Measurements from ENCODE around the gene MKLN1. TPM values are rescaled to one million over a fixed set of nuclear protein-coding genes. Genes with fewer than 3 reads are reported as not detected.
"Not testable (repeated sequence)": the region's sequence is repeated elsewhere in the genome, so short reads cannot be mapped to it uniquely, and the experiment has no call there.

The MKLN1 gene
- 10.9 and 20.4 TPM in 2 replicates for total RNA-seq

DNA sequence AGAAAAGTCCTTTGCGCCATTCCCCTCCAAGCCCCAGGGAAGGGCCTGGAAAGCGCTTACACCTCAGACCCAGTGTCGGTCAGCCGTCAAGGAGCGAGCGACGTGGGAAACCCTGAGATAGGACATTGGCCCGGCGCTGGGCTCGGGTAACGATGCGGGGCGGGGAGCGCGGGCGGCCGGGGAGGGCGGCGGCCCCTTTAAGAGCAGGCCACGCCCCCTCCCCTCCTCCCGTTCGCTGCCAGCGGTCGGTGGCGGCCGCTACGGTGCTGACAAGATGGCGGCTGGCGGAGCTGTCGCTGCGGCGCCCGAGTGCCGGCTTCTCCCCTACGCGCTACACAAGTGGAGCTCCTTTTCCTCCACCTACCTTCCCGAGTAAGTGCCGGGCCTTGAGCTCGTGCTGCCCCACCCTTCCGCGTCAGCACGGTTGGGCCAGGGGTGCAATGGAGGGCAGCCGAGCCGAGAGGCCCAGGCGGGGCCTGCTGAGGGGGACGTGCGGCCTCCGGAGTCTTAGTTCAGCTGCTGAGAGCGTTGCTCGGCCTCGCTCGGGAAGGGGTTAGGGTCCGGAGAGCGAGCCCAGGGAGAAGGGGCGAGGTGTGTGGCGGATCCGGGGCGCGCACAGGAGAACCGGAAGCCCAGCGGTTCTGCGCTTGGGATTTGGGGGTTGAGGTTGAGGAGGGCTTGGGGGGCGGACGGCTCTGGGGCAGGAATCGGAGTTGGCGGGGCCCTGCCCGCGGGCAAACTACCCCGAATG, at the start of gene MKLN1:
Gene MKLN1 (plus strand): TSS at position 251 of the 751 bp plus-strand sequence. CDS start 24 bp downstream, at position 275.
- DNase-seq (ENCODE audit: low read depth in 2 of 2): peak; percentile 91 to 94

- no peak for DNase-seq (ENCODE audit: low read depth in 2 of 2)
These were observed 48.6 kb upstream of the MKLN1 start for GRCh38 chr7:131279044-131279443.

- no peak for DNase-seq (ENCODE audit: low read depth in 2 of 2)
These were observed 46.2 kb upstream of the MKLN1 start for GRCh38 chr7:131281266-131282048.

DNA sequence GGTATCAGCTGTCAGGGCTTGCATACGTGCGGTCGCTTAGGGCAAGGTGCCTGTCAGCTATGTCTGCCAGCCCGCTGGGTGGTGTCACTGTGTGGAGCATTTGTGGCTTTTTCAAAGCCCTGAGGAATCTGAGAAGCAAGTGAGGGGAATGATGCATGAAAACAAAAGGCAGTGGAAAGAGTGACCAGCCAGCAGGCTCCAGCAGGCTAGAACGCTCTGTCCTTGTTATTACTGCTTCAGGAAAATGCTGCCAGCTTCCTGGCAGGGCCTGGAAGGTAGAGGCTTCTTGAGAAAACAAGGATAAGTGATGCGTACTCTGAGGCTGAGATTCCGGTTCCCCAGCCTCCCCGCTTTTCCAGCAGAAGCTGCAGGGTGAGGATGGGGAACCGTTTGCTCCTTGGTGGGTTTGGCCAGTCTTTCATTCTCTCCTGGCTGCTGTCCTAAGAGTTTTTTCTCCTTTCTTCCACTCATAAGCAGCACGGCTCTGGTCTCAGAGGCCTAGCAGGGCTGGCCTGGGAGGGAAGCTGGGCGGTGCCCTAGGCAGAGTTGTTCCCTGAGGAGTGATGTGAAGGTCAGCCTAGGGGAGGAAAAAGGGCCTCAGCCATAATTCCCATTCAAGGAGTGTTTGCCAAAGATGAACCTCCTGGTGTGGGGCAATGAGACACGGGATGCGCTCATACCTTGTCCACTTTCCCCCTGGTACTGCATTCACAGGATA, 42.8 kb upstream of the MKLN1 start:
- no peak for DNase-seq (ENCODE audit: low read depth in 2 of 2)

- no peak for DNase-seq (ENCODE audit: low read depth in 2 of 2)
These were observed 42.1 kb upstream of the MKLN1 start for GRCh38 chr7:131285556-131285955.

DNA sequence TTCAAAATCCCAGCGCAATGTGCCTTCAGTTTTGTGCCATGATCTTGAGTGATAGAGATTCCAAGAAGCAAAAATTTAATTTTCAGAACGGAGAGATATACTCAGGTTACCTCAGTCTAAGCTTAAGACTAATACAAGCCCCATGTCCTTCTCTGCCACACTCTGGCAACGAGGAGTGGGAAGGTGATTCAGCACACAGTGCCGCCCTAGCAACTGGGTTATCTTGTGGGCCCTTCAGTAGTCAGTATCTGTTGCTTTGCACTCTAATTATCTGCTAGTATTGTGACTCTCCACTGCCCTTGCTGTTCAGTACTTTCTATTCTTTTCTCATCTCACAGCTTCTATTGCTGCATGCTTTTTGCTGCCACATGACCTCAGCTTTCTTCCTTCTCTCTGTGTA, 39.2 kb upstream of the MKLN1 start:
- no peak for DNase-seq (ENCODE audit: low read depth in 2 of 2)

GRCh38 chr7:131289051-131289450, 38.6 kb upstream of the MKLN1 start:
- no peak for DNase-seq (ENCODE audit: low read depth in 2 of 2)

GRCh38 chr7:131292141-131292905, 35.4 kb upstream of the MKLN1 start:
- no peak for DNase-seq (ENCODE audit: low read depth in 2 of 2)

GRCh38 chr7:131293018-131293417, 34.7 kb upstream of the MKLN1 start:
- peak in 1 of 2 donors; percentile 20 for DNase-seq (ENCODE audit: low read depth in 2 of 2)

DNA sequence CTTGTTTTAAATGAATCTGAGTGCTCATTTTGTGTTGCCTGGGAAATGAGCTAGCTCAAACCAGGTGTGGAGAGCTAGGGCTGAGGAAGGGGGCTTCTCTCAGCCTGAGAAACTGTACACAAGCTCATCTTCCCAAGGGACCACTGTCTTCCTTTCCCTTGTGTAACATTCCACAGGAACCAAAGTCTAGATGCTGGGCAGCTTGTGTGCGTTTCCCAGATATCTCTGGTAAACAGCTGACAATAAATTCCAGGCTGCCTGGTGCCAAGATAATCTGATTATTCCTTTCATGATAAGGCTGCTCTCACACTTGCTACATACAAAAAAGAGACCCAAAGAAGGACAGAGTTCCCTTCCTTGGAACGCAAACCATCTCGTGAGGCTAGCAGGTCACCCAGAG, 33.1 kb upstream of the MKLN1 start:
- DNase-seq (ENCODE audit: low read depth in 2 of 2): no peak

DNA sequence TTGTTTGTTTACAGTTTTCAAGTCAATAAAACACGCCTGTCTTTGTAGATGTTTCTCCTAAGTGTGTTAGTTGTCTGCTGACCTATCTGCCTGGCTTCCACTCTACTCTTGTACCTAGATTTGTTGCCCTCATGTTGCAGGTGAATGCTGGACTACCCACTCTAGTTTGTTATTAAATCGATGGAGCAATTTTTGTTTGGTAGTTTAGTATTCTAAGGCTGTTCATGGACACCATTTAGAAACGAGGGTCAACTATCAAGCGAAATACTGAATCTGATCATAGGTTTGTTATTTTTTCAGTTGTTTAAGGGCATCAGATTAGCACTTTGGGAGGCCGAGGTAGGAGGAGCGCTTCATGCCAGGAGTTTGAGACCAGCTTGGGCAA, 29.1 kb upstream of the MKLN1 start:
- DNase-seq (ENCODE audit: low read depth in 2 of 2): no peak

GRCh38 chr7:131299074-131299473, 28.6 kb upstream of the MKLN1 start:
- DNase-seq (ENCODE audit: low read depth in 2 of 2): no peak

DNA sequence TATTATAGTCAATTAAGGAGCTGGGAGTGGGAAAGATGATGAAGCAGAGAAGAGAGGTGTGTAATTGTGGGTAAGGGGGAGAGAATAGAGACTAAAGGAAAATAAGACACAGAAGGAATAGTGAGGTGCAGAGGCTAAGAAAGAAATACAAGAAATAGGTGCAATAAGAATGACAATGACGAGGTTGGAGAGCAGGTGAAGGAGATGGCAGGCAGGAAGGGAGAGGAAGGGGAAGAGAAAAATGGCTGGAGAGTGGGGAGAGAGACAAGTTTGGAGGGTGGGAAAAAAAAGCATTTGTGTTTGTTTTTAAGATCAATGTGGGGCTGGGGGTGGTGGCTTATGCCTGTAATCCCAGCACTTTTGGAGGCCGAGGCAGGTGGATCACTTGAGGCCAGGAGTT, 27.6 kb upstream of the MKLN1 start:
- DNase-seq (ENCODE audit: low read depth in 2 of 2): no peak

DNA sequence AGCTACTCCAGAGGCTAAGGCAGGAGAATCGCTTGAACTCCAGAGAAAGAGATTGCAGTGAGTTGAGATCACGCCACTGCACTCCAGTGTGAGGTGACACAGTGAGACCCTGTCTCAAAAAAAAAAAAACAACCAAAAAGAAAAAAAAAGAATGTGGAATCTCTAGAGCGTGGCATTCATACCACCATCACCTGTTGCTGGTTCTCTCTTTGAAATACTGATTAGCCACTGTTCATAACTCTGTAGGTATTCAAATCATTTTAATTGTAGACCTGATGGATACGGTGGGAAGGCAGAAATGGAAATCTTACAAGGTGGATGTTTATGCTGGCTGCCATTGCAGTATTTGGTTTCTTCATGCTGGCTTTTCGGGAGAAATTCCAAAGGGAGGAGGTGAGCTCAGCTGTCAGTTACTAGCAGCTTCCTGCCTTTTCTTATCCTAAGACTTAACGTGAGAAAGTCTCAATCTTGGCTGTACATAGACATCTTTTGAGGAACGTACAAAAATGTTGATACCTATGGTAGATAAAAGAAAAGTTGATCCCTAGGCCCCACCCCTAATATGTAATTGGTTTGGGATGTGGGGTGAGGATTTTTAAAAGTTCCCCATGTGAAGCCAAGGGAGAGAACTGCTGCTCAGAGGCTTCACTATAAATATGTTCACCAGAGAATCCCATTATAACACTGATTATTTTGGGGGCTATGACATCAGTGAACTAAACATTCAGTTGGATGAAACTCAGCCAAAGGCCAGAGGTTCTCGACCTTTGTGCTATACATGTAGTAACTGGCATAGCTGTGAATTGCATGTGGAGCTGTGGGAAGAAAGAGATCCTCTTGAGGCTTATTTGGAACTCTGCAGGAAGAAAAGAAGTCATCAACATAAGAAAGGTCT, 26.9 kb upstream of the MKLN1 start:
- peak in 1 of 2 donors; percentile 7 for DNase-seq (ENCODE audit: low read depth in 2 of 2)

DNA sequence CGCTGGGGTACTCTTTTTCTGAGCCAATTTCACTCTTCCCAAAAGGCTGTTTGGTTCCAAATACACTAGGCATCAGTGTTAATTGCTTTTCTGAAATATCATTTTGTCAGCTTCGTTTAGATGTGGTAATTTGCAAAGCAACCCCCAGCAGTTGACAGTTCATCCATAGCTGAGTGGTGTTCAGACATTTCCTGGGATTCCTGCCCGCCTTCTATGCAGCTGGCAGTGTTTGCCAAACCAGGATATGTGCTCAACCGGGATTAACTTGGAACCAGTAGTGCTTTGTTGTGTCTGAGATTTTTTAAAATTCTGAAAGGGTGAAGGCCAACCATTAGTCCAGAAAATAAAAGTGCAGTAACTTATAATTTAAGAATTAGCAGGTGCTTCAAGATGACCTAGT, 25.2 kb upstream of the MKLN1 start:
- DNase-seq (ENCODE audit: low read depth in 2 of 2): peak in 1 of 2 donors; percentile 7

DNA sequence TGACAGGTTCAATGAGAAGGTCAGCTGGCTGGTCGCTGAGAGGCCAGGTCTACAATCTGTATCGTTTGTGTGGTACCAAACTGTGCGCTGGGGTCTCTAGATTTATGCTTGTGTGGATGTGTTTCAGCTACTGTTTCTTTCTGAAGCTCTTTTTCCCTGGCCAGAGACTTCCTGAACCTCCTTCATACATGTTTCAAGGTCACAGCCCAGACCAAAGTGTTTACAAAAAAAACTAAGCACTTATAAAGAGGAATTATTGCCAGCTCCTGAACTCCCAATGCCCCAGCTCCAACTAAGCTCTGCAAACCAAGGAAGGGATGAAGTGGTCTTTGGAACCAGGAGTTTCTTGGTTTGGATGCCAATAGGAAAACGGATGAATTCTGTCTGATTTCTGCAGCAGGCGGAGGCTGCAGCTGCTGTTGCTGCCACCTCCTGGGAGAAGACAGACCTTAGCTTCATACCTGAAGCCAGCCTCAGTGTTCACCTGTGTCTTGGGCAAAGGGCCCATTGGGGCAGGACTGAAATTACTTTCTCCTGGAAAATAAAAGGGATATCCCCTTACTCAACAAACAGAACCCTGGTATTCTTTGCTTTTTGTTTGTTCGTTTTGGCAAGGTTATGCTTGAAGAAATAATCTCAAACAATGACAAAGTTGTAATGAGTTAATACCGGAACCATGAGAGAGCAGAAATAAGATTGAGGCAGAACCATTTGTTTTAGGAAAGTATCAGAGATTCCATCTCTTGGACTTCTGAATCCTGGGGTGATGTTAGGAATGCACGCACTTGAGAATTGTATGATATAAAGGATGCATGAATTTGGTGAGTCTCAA, 24.6 kb upstream of the MKLN1 start:
- peak; percentile 50 to 59 for DNase-seq (ENCODE audit: low read depth in 2 of 2)

DNA sequence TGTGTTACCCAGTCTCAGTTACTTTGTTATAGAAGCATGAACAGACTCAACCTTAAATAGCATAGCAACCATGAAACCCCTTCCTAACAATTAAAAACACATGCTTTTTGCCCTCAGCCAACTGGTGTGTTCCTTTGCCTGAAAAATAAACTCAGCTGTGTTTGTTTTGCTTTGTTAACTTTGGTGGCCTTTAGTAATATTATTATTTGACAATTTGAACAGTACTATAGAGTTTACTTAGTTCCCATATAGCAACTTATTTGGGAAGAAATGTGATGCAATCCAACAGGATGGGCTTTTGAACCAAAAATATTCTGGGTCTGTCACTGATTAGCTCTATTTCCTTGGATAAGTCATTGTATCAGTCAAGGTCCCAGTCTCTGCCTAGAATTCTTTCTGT, 22.5 kb upstream of the MKLN1 start:
- no peak for DNase-seq (ENCODE audit: low read depth in 2 of 2)

DNA sequence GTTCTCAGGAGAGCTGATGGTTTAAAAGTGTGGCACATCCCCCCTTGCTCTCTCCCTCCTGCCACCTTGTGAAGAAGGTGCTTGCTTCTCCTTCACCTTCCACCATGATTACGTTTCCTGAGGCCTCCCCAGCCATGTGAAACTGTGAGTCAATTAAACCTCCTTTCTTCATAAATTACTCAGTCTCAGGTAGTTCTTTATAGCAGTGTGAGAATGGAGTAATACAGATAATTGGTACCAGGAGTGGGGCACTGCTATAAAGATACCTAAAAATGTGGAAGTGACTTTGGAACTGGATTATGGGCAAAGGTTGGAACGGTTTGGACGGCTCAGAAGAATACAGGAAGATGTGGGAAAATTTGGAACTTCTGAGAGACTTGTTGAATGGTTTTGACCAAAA, 21.6 kb upstream of the MKLN1 start:
- not testable (repeated sequence) for DNase-seq (ENCODE audit: low read depth in 2 of 2)

DNA sequence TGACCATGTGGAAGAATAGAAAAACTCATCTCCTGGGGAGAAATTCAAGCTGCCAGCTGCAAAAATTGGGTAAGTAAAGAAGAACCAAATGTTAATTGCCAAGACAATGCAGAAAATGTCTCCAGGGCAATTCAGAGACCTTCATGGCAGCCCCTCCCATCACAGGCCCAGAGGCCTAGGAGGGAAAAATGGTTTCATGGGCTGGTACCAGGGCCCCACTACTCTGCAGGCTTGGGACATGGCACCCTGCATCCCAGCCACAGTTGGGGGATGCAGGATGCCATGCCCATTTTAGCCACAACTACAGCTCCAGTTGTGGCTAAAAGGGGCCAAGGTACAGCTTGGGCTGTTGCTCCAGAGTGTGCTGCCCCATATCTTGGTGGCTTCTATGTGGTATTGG, 20.9 kb upstream of the MKLN1 start:
- DNase-seq (ENCODE audit: low read depth in 2 of 2): no peak

DNA sequence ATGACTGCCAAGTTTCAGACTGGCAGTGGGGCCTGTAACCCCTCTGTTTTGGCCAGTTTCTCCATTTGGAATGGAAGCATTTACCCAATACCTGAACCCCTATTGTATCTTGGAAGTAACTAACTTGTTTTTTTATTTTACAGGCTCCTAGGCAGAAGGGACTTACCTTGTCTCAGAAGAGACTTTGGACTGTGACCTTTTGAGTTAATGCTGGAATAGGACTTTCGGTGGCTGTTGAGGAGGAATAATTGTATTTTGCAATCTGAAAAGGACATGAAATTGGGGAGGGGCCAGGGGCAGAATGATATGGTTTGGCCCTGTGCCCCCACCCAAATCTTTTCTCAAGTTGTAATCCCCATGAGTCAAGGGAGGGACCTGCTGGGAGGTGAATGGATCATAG, 20.0 kb upstream of the MKLN1 start:
- no peak for DNase-seq (ENCODE audit: low read depth in 2 of 2)
